Lower leg skin (tissue), 4 donors: Measurements from ENCODE around the gene POM121. TPM values are rescaled to one million over a fixed set of nuclear protein-coding genes. Genes with fewer than 3 reads are reported as not detected.
"Not testable (repeated sequence)": the region's sequence is repeated elsewhere in the genome, so short reads cannot be mapped to it uniquely, and the experiment has no call there.

Experiments
- DNase-seq, 2 donors: peaks; one replicate each; pipeline ENCODE4 v3.0.0-alpha.2; 2019; ENCODE audit warnings: low spot score in 2 of 2
- H3K4me3 ChIP-seq: fragments of 200-600 bp; sonication (generic); 2 replicates; pipeline ENCODE4 v1.5.1; 2017; ENCODE audit warnings: mild to moderate bottlenecking, low read depth; ENCODE audit not compliant: poor library complexity, severe bottlenecking
- WGBS, 2 donors: methylation state at CpG; one replicate each; pipeline ENCODE4 v1.1.5; 2018; 5-methylcytosine and 5-hydroxymethylcytosine counted together
- intact Hi-C: fragments of 100-400 bp; cut with DNase I; formaldehyde crosslinking; loops from one replicate; pipeline ENCODE4 v1.15.0; 2023; ENCODE audit warnings: low total_unique reads
- total RNA-seq, 4 donors: library from RNA; depleted of rRNA; stranded (reverse); fragments of >200 nt; gene quantifications; one replicate each; pipeline ENCODE4 v1.1.0, GENCODE V29; 2016

The POM121 gene
- total RNA-seq, 4 donors from 2014 or later = 16.4 to 29.6 (median 18.6) TPM

GRCh38 chr7:72974781-72975180 is 49.9 kb downstream of the POM121 start:
- H3K4me3 ChIP-seq, DNase-seq, intact Hi-C loops: not testable (repeated sequence)
- 93% methylated on average over 3 of the region's 7 CpGs; no CpG with 5 or more reads in 1 of the 2 donors for WGBS, 2 donors

DNA sequence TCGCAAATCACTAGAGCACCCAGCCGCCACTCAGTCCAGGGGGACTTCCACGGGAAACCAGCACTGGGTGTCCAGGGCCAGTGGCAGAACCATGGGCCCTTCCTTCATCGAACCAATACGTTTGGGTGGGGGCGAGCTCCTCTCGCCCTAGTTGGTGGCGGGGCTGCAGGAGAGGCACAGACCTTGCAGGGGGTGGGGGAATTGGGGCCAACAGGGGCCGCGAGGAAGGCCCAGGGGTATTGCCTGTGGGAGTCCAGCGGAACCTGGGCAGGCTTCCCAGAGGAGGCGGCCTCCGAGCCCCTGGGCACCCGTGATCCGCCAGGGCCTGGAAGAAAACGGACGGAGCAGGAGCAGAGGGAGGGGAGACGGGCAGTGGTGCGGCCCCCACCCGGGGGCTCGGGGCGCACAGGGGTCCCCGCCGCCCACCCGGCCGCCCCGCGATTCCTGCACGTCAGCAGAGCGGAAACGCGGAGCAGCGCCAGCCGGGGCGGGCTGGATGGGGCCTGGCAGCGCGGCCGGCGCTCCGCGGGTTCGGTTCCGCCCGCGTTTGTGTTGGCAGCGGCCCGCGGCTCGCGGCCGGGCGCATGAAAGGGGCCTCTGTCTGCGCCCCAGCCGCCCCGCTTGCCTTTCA is 50.9 kb downstream of the POM121 start:
- H3K4me3 ChIP-seq, intact Hi-C loops: not testable (repeated sequence)
- peak in 1 of 2 donors; percentile 70 for DNase-seq
- 92 to 100% methylated on average over 2 of the region's 55 CpGs for WGBS, 2 donors

GRCh38 chr7:72976434-72976833 is 51.5 kb downstream of the POM121 start:
- intact Hi-C loops, H3K4me3 ChIP-seq: not testable (repeated sequence)
- WGBS, 2 donors = 83 to 100% methylated on average over 2 to 4 of the region's 12 CpGs
- DNase-seq = peak in 1 of 2 donors; percentile 68

- intact Hi-C loops, H3K4me3 ChIP-seq: not testable (repeated sequence)
- peak in 1 of 2 donors; percentile 66 for DNase-seq
- no CpG with 5 or more reads among the region's 6 CpGs for WGBS, 2 donors
These were observed 55.5 kb downstream of the POM121 start for GRCh38 chr7:72980382-72980781.

GRCh38 chr7:72982084-72982483 is 57.2 kb downstream of the POM121 start:
- intact Hi-C loops, H3K4me3 ChIP-seq, DNase-seq: not testable (repeated sequence)
- 83 to 92% methylated on average over 7 to 8 of the region's 11 CpGs for WGBS, 2 donors

- peak in 1 of 2 donors; percentile 74 for DNase-seq
- intact Hi-C loops, H3K4me3 ChIP-seq: not testable (repeated sequence)
- no CpG with 5 or more reads among the region's 14 CpGs for WGBS, 2 donors
These were observed 65.4 kb downstream of the POM121 start for GRCh38 chr7:72990146-72990913.

DNA sequence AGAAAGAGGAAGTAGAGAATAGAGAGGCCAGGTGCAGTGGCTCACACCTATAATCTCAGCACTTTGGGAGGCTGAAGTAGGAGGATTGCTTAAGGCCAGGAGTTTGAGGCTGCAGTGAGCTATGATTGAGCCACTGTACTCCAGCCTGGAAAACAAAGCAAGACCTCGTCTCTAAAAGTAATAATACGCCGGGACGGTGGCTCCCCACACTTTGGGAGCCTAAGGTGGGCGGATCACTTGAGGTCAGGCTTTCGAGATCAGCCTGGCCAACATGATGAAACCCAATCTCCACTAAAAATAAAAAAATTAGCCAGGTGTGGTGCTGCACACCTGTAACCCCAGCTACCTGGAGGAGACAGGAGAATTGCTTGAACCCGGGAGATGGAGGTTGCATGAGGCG is 70.6 kb downstream of the POM121 start:
- intact Hi-C loops, H3K4me3 ChIP-seq, DNase-seq: not testable (repeated sequence)
- 100% methylated on average over 6 of the region's 8 CpGs; no CpG with 5 or more reads in 1 of the 2 donors for WGBS, 2 donors

GRCh38 chr7:72997447-72997846 is 72.6 kb downstream of the POM121 start:
- intact Hi-C loops, H3K4me3 ChIP-seq, DNase-seq: not testable (repeated sequence)
- WGBS, 2 donors = 87% methylated on average over 4 of the region's 8 CpGs; no CpG with 5 or more reads in 1 of the 2 donors

GRCh38 chr7:72997887-72998468 is 73.1 kb downstream of the POM121 start:
- no CpG with 5 or more reads among the region's 11 CpGs for WGBS, 2 donors
- intact Hi-C loops, DNase-seq, H3K4me3 ChIP-seq: not testable (repeated sequence)

Other genes starting within 250 kb of the POM121 start
- 1 to 10 TPM; 3.7 to 5.3 (median 4.1) TPM for gene TYW1B, start 96.9 kb upstream of the POM121 start, total RNA-seq
- gene TRIM74, start 44.4 kb downstream of the POM121 start, total RNA-seq = under 1 TPM in 3 of 4 donors, not detected in 1; 0.19 to 0.27 (median 0.25) TPM
- gene SPDYE8, start 104.7 kb downstream of the POM121 start, total RNA-seq = not detected
- not detected for gene SPDYE11, start 132.8 kb downstream of the POM121 start, total RNA-seq
- gene SPDYE9, start 160.9 kb downstream of the POM121 start, total RNA-seq = not detected